Fibroblast of mammary gland (primary cell): ENCODE results near the gene TBRG4.

ENCODE experiments used
- DNase-seq: peaks from one replicate; pipeline ENCODE4 v3.0.0-alpha.2; 2010; ENCODE audit warnings: low read depth
- H3K4me3 ChIP-seq: 2 replicates; pipeline ENCODE4 v1.5.1; 2011; ENCODE audit warnings: low read depth, mild to moderate bottlenecking, low read length, moderate library complexity; ENCODE audit not compliant: control insufficient read depth
- CTCF ChIP-seq: conservative IDR thresholded peaks from 2 replicates; pipeline ENCODE4 v1.5.1; 2011; ENCODE audit warnings: low read depth, low read length, inconsistent platforms; ENCODE audit not compliant: control insufficient read depth, insufficient read depth

TBRG4 gene

GRCh38 chr7:45054442-45054841 is 57.1 kb downstream of the TBRG4 start:
- TF ChIP-seq CTCF, result no peak
- no peak overlapping the region for H3K4me3 ChIP-seq
- DNase-seq, result no peak

GRCh38 chr7:45053941-45054340 is 57.6 kb downstream of the TBRG4 start:
- no peak for DNase-seq
- H3K4me3 ChIP-seq, result no peak overlapping the region
- no peak for TF ChIP-seq CTCF

DNA sequence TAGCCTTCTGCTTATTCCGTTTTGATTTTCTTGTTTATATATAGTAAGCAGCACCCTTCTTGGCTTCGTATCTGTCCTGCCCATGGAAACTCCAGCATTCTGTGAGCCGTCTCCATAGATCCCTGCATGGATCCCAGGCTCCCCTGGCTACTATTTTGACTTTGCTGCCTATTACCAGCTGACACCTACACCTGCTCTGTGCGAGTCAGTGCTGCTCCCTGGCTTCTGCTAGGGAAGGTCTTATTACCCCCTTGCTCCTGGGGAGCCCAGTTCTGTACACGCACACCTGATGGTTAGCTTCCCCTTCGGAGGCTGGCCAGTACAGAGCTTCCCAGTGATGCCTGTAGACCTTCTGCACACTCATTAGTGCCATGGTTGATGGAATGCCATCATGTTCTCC is 58.1 kb downstream of the TBRG4 start:
- H3K4me3 ChIP-seq, result no peak overlapping the region
- no peak for TF ChIP-seq CTCF
- DNase-seq, result no peak

DNA sequence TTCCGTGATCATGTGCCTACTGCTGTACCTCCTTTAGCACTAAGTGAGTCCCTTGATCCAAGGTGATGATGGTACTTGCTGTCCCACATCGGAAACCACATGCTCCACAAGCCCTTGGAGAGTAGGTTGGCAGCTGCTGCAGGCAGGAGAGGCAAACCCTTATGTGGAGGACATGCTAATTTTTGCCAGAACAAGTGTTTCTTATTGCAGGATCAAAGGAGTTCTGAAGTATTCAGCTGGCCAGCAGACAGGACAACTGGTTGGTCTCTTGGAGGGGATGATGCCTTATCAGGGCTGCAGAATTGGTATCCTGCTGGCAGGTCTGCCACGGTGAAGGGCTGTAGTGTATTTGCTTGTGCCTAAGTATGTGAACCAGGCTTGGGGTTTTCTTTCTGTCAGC is 59.5 kb downstream of the TBRG4 start:
- H3K4me3 ChIP-seq, result no peak overlapping the region
- no peak for TF ChIP-seq CTCF
- no peak for DNase-seq

- no peak for DNase-seq
- no peak overlapping the region for H3K4me3 ChIP-seq
- no peak for TF ChIP-seq CTCF
These were observed 61.3 kb downstream of the TBRG4 start for GRCh38 chr7:45050198-45050597.
